HFF-Myc (cell line): Measurements from ENCODE around the gene KCNN3.

Experiments
- DNase-seq: peaks from one replicate; pipeline ENCODE4 v3.0.0-alpha.2; 2011; ENCODE audit warnings: low read depth; ENCODE audit errors: extremely low read depth
- H3K4me3 ChIP-seq: replicated peaks from 2 replicates; pipeline ENCODE4 v1.5.1; 2011; ENCODE audit warnings: low read depth, mild to moderate bottlenecking, control low read depth, low read length
- CTCF ChIP-seq: IDR thresholded peaks from 2 replicates; pipeline ENCODE4 v1.5.1; 2012; ENCODE audit warnings: mild to moderate bottlenecking, low read depth, low read length, control low read depth; ENCODE audit errors: missing control alignments

The KCNN3 gene

DNA sequence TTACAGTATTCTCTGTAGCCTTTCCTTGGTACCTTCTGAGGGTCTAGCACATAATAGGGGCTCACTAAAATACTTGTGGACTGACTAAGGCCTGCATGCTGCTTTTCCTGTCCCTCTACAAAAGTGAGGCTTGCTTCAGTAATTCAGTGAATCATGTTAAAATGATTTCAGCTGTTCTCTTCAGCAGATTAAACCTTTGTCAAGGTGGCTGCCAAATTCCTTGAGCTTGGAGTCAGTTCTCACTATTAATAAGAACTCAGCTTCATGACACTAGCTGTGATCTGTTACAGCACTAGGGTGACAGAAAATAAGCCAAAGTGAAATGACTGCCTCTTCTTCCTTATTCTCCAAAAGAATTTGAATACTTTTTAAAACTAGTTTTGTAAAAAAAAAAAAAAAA is 128.8 kb downstream of the KCNN3 start:
- DNase-seq, result no peak
- TF ChIP-seq CTCF, result no peak
- H3K4me3 ChIP-seq, result no peak overlapping the region

DNA sequence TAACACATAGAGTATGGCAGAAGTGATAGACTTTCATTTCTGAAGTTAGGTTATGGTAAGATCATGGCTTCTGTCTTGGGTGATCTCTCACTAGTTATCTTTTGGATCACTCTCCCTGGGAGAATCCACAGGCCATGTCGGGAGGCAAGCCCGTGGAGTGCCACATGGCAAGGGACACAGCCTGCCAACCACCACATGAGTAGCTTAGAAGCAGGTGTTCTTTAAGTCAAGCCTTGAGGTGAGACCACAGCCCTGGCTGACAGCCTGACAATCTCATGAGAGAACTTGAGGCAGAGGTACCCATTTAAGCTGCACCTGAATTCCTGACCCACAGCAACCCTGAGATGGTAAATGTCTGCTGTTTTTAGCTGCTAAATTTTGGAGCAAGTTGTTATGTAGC is 130.4 kb downstream of the KCNN3 start:
- no peak overlapping the region for H3K4me3 ChIP-seq
- TF ChIP-seq CTCF, result no peak
- no peak for DNase-seq

DNA sequence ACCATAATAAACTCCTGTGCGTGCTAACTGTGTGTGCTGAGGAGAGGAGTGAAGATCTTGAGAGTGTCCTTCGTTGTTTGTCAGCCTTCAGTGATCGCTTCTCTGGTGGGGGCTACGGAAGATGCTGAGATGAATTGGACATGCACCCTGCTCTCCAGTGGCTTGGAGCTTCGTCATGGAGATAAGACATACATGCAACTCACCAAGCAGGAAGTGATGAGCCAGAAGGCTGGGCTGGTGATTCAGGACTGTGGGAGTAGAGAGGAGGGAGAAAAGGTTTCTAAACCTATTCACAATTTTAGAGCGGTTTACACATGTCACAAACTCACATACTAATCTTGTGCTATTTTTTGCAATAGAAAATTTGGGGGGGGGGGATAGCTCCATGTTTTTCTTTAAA is 133.2 kb downstream of the KCNN3 start:
- DNase-seq, result no peak
- TF ChIP-seq CTCF, result no peak
- H3K4me3 ChIP-seq, result no peak overlapping the region

- TF ChIP-seq CTCF, result no peak
- no peak for DNase-seq
- no peak overlapping the region for H3K4me3 ChIP-seq
These were observed 134.3 kb downstream of the KCNN3 start for GRCh38 chr1:154735804-154736168.

- DNase-seq, result no peak
- no peak for TF ChIP-seq CTCF
These were observed 134.8 kb downstream of the KCNN3 start for GRCh38 chr1:154735061-154735803.

DNA sequence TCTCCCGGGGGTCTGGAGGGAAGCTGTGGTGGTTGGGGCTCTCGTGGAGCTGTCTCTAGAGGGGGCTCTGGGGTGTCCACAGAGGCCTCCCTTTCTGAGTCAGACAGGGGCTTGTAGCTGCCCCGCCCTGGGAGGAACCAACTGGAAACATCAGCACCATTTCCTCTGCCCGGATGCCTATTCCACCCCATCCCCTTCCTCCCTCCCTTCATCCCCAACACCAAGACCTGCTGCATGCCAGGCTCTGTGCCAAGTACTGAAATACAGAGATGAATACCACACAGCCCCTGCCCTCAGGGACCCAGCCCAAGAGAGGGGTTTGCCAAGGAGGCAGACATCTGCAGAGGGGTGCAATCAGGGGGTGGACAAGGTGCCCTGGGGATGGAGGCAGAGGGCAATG is 136.5 kb downstream of the KCNN3 start:
- DNase-seq, result no peak
- H3K4me3 ChIP-seq, result no peak overlapping the region
- no peak for TF ChIP-seq CTCF

More at GRCh38 chr1:154735061-154735803, 134.8 kb downstream of the KCNN3 start:
- no peak overlapping the region for H3K4me3 ChIP-seq

GRCh38 chr1:154730986-154731489 is 139.0 kb downstream of the KCNN3 start:
- TF ChIP-seq CTCF, result no peak
- H3K4me3 ChIP-seq, result no peak overlapping the region
- no peak for DNase-seq
